Measurements from ENCODE around the gene FAM117A. TPM values are rescaled to one million over a fixed set of nuclear protein-coding genes. Genes with fewer than 3 reads are reported as not detected.
"Not testable (repeated sequence)": the region's sequence is repeated elsewhere in the genome, so short reads cannot be mapped to it uniquely, and the experiment has no call there.

Gene FAM117A
- total and polyA plus RNA-seq, 2 of the 8 experiments (the other 6 are each of a cell fraction or from before 2014, with no cell fraction given): 28.4 to 45.7 TPM

GRCh38 chr17:49759203-49759602 lies 4.7 kb downstream of the FAM117A start (continued):
- TF ChIP-seq ATF3 (IDR thresholded peaks at IDR 0.05; ENCODE audit: insufficient read depth, low read depth, low read length) (no peak), NRF1 (IDR thresholded peaks at IDR 0.05; ENCODE audit: low read depth, low read length) (no peak), TCF12 (IDR thresholded peaks at IDR 0.05; ENCODE audit: low read depth, low read length) (no peak), RNF2 (IDR thresholded peaks at IDR 0.05; ENCODE audit: borderline replicate concordance, low read depth, low read length, missing control alignments, poor library complexity, severe bottlenecking) (no peak), KDM4A (IDR thresholded peaks at IDR 0.05; ENCODE audit: low read depth, low read length, severe bottlenecking) (no peak), SP4 (IDR thresholded peaks at IDR 0.05; ENCODE audit: low read length) (no peak), CTBP2 (IDR thresholded peaks at IDR 0.05; ENCODE audit: borderline replicate concordance, insufficient read depth, insufficient read length, low read length) (no peak), PHF8 (conservative IDR thresholded peaks at IDR 0.05; ENCODE audit: low read depth, low read length) (no peak)

- Histone ChIP-seq H3K79me2 (ENCODE audit: control insufficient read depth in 1 of 2, insufficient read depth in 2 of 2, low read length in 2 of 2) (peaks cover 26 to 86% of the 10 kb centered on the region in 2 experiments), H3K4me1 (replicated peaks in 1 of 4; ENCODE audit: control insufficient read depth in 3 of 4, insufficient read depth in 4 of 4, low read length in 3 of 4) (peaks cover 0 to 17% (median 3%) of the 10 kb centered on the region in 4 experiments; a peak in 5 of 7 replicates)
- H4K8ac ChIP-seq (ENCODE audit: extremely low read depth, insufficient read depth, low read length); H3K36me3 ChIP-seq (ENCODE audit: control insufficient read depth in 2 of 4, insufficient read depth in 4 of 4, low read length in 3 of 4); FAIRE-seq; H3K4me3 ChIP-seq (ENCODE audit: extremely low read depth in 1 of 4, insufficient read depth in 2 of 4, low read depth in 3 of 4, low read length in 4 of 4); DNase-seq (ENCODE audit: low read depth in 1 of 2, low spot score in 2 of 2); H3K14ac ChIP-seq (ENCODE audit: insufficient read length); H3K4ac ChIP-seq (replicated peaks; ENCODE audit: insufficient read length, low read depth, low read length); H3K56ac ChIP-seq (replicated peaks; ENCODE audit: insufficient read length, low read depth, low read length); H3K79me1 ChIP-seq (ENCODE audit: low read depth, low read length); H3K27me3 ChIP-seq (replicated peaks in 1 of 4; ENCODE audit: control insufficient read depth in 3 of 4, extremely low read depth in 1 of 4, insufficient read depth in 3 of 4, low read length in 3 of 4); H2BK20ac ChIP-seq (ENCODE audit: low read length); H3K9ac ChIP-seq (replicated peaks in 1 of 4; ENCODE audit: extremely low read depth in 1 of 4, low read depth in 3 of 4, low read length in 3 of 4); H3K23ac ChIP-seq (ENCODE audit: insufficient read length); H4K91ac ChIP-seq (replicated peaks; ENCODE audit: insufficient read length, low read length); H2AFZ ChIP-seq (ENCODE audit: low read length); H3K27ac ChIP-seq (ENCODE audit: low read depth, low read length); H4K20me1 ChIP-seq (replicated peaks in 1 of 2; ENCODE audit: control insufficient read depth in 1 of 2, insufficient read depth in 2 of 2, low read length in 2 of 2); H3K23me2 ChIP-seq (ENCODE audit: low read depth, low read length); H2BK120ac ChIP-seq (replicated peaks; ENCODE audit: low read depth, low read length); H3K9me3 ChIP-seq (ENCODE audit: insufficient read depth in 2 of 2, low read depth in 1 of 2, low read length in 1 of 2); H4K5ac ChIP-seq (ENCODE audit: insufficient read length, low read depth, low read length); H2BK5ac ChIP-seq (ENCODE audit: low read depth, low read length); H2BK15ac ChIP-seq (ENCODE audit: low read length); H3K18ac ChIP-seq (ENCODE audit: extremely low read depth, low read length); H2BK12ac ChIP-seq (ENCODE audit: low read depth, low read length); H2AK5ac ChIP-seq (ENCODE audit: low read depth, low read length); H3K4me2 ChIP-seq (ENCODE audit: insufficient read depth in 1 of 2, low read depth in 2 of 2, low read length in 2 of 2): not testable (repeated sequence)
- 96% methylated on average over 8 of the region's 8 CpGs; no CpG with 5 or more reads in 1 of the 2 experiments for WGBS, 2 experiments (ENCODE audit: extremely low coverage in 1 of 2, insufficient coverage in 1 of 2, insufficient read length in 1 of 2, insufficient replicate concordance in 2 of 2, low coverage in 1 of 2, low lambda C conversion rate in 2 of 2, missing lambda C conversion rate in 1 of 2)
- POLR2A ChIA-PET (ENCODE audit: partially characterized antibody): interaction anchor here (0.6 to 2.0 kb wide), 4 partner anchors 11 to 30 kb away, joined by 3 to 9 read pairs (median 4); partner anchors contain the start of gene KAT7
- CTCF ChIA-PET (ENCODE audit: partially characterized antibody): interaction anchor here (2.3 kb wide), 1 partner anchor 50 kb away, joined by 4 read pairs; the partner anchor contains the start of gene SLC35B1
These were observed 5.4 kb downstream of the FAM117A start for GRCh38 chr17:49758464-49759010.

Measured in H1 (cell line).